ELR (cell line): Measurements from ENCODE around the gene SACS.
A peak's percentile ranks its signal among the peaks of the same experiment; 100 is the strongest.
"Not testable (repeated sequence)": the region's sequence is repeated elsewhere in the genome, so short reads cannot be mapped to it uniquely, and the experiment has no call there.

Experiments
- DNase-seq: peaks from one replicate; pipeline ENCODE4 v3.0.0-alpha.2; 2015; ENCODE audit warnings: low read depth

SACS gene

DNA sequence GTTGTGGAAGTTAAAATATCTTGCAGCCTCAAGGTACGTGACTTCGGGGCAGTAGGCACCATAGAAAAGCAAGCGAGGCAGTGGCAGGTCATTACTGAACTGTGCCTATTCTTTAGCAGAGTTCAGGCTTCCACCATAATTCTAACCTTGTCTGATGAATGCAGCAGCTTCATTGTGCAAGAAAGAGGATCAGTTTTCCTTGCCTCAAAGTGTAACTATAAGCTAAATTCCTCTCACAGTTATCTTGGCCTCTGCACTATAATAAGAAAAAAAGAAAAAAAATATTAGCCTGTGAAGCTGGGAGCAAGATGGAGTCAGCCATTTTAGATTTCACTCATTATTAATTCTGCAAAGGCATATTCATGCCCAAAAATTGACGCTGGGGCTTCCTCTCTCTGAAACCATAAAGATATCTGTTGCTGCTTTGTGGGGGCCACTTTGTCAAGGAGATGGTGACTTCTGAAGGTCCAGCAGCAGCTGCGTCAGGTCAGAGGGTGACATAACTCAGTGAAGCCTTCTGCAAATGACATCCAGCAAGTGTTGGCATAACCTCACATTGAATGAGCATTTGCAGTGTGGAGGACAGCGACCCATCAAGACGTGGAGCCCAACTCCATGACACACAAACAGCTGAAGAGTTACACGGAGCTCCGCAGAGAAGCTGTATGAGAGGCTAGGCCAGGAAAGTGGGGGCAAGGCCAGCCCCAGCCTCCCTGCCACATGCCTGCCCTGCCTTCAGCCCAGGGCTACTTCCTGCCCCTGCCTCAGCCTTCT, 23.1 kb upstream of the SACS start:
- no peak for DNase-seq

DNA sequence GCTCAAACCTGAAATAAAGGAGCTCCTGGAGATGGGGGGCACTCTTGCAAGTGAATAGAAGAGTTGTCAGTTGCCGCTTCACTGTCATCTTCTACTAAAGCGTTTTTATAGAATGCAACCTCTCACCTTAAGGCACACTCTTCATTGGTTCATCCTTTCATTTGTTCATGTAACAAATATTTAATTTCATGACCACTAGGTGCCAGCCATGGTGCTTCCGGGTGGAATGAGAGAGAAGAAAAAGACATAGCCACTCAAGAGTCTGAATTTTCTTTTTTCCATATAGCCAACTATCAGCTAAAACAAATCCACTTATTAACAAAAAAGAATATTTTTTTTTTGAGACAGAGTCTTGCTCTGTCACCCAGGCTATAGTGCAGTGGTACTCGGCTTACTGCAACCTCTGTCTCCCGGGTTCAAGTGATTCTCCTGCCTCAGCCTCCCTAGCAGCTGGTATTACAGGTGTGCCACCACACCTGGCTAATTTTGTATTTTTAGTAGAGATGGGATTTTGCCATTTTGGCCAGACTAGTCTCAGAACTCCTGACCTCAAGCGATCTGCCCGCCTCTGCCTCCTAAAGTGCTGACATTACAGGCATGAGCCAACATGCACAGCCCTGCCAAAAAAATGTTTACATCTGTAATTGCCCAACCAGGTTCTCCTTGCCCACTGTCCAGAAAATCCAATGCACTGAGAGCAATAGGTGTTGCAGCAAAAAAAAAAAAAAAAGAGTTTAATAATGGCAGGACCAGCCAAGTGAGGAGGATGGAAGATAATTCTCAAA, 22.1 kb upstream of the SACS start:
- DNase-seq, result peak; percentile 15

DNA sequence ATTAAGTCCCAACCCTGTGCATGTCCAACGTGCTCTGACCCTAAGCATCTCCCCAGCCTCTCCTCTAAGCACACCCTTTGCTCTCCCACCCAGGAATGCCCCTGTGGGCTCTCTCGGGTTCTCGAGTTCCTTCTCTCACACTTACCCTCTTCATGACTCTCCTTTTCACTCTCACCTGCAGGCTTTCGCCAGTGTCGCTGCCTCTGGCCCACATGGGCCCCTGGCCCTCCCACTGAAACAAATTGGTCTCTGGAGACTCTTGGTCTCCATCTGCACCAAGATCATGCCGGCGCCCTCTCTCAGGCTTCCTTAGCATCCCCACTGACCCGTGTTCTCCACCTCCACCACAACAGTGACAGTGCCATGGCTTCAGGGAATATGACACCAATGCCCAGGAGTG, 19.6 kb upstream of the SACS start:
- no peak for DNase-seq

DNA sequence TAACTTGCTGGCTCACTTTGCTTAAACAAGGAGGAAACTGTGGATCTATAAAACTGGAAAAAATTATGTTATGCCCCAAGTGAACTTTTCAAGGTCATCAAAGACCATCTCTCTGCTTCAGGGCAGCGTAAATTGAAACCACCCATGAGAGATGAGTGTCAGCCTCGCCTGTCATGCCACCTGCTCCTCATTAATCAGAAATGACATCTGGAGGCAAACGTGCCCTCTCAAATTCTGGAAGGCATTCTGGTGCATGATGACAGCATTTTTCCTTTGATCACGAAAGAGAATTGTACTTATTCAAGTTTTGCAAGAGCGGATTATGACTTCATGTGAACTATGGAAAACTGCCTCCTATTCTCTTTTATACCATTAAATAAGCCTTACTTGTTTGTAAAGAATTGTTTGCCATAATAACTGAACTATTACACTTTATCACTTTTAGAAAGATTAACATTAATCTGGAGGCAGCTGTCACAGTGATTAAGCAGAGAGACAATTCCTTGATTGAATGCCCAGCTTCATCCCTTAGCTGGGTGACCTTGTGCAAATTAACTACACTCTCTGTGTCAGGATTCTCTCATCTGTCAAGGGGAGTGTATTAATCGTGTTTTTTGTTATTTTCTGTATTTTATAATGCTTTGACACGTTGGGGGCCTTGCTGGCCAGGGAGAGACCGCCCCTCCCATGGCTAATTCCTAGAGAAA, 17.0 kb upstream of the SACS start:
- DNase-seq, result no peak

DNA sequence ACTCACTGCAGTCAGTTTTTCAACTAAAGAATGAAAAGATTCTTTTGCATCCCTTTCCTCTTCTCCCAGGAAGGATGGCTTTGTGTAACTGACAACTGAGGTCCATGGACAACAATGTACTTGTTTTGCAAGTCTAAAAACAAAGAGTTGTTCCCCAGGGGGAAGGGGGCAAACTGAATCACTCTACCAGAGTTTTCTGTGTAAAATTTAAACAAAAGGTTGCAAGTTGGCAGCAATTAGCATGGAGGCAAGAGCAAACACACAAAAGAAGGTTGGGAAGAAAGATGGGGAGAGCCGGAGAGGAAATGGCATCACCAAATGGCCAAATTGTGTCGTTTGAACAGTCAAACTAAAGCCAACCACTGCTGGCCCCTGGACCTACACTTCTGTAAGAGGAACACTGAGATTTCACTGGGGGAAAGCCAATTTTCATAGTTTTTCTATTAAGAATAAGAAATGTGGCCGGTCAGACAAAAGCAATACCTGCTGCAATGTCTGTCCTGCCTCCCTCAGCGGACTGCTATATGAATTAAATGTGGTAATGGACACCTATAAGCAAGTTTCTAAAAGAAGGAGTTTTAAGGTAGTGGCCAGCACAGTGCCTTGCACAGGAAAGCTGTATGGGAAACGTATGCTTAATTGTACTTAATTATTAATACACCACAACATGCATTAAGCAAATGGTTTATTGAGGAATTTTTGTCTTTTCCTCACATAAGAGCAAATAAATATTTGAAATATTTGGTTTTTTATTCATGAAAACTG, 16.1 kb upstream of the SACS start:
- no peak for DNase-seq

DNA sequence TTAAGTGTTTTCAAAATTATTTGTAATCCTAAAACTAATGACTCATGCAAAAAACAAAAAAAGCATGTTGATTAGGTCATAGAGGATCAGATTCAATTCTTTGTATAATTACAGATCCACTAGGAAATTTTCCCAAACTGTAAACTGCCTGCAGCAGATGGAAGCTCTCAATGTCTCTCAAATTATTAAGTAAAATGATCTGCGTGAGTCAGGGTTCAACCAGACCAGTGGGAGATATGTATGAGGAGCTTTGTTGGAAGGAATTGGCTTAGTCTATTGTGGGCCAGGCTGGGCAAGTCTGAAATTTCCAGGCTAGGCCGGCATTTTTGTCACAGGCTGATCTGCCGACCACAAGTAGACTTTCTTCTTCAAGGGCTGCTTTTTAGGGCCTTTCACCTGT, 14.4 kb upstream of the SACS start:
- no peak for DNase-seq

DNA sequence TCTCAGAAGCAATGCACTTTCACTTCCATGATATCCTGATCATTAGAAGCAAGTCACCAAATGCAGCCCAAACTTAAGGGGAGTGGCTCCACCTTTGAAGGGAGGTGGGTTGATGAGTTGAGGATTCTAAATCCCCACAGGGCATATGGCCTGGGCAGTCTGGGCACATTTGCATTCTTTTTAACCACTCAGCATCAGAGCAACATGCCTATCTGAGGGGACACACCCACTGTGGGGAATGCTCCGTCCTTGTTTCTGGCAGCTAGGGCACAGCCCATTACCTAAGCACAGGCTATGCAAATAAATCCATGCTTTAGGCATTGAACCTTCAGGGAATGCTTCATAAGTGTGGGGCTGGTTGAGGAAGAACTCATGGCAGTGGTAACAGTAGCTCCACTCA, 12.3 kb upstream of the SACS start:
- DNase-seq, result no peak

DNA sequence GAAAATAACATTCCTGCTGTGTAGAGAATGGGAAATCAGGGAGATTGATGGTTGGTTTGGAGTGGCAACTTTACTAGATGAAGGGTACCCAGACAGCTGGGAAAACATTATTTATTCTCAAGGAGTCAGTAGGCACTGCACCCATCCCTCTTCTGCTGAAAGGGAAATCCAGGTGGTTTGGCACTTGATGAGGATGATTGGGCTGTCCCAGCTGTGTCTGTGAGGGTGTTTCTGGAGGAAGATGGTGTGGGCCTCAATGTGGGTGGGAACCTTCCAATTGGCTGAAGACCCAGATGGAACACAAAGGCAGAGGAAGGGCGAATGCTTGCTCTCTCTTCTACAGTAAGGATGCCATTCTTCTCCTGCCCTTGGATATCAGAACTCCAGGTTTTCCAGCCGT, 10.4 kb upstream of the SACS start:
- no peak for DNase-seq

DNA sequence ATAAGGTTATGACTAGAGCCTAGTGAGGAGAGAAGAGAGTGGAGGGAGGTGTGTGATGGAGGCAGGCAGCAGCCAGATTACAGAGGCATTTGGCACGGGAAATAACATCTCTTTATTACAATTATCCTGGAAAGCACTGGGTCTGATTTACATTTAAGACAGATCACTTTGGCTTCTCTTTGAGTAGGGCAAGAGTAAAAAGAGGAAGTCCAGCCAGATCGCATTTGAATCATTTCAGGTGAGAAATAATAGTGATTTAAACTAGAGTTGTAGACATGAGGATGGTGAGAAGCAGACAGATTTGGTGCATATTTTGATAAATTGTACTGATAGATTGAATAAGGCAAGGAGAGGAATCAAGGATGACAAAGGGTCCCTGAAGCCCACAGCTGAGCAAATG, 9.6 kb upstream of the SACS start:
- DNase-seq, result no peak

DNA sequence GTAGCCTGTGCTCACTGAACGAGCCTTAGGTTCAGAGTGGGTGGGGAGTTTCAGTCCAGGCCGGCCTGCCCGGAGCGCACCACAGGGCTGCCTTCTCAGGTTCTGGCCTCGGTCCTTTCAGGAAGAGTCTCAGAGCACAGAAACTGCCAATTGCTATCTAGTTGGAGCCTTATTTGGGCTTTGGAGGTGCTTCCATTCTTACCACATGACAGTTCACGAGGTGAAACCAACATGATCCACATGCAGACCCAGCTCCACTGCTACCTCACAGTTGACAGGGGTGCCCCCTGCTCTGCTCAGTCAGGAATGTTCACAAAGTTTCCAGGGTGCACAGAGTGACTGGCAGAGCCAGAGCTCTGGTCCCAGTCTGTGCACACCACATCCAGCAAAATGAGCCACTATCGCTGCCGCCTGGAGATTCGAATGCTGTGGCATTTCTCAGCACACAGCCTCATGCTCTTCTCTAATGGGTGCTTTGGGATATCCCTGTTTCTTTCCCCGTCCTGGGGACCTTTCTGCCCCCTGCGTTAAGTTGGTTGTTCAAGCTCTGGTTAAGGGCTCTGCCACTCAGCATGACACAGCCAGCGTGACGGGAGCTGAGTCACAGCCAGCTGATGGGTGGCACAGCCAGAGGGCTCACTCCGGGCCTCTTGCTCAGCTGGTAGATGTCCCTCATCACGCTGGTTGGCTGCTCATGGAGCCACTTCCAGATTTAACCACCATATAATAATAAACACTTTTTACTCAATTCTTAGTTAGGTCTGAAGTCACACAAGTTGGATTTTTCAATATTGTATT, 7.5 kb upstream of the SACS start:
- DNase-seq, result peak; percentile 49

DNA sequence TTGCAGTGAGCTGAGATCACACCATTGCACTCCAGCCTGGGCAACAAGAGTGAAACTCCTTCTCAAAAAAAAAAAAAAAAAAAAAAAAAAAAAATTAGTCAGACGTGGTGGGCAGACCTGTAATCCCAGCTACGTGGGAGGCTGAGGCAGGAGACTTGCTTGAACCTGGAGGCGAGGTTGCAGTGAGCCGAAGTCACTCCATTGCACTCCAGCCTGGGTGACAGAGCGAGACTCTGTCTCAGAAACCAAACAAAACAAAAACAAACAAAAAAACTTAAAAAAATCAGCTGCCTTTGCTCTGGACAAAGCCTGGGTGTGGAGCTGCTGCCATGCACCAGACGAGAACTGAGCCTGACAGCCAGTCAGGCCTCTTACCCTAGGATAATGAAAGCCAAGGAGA, 6.8 kb upstream of the SACS start:
- not testable (repeated sequence) for DNase-seq

DNA sequence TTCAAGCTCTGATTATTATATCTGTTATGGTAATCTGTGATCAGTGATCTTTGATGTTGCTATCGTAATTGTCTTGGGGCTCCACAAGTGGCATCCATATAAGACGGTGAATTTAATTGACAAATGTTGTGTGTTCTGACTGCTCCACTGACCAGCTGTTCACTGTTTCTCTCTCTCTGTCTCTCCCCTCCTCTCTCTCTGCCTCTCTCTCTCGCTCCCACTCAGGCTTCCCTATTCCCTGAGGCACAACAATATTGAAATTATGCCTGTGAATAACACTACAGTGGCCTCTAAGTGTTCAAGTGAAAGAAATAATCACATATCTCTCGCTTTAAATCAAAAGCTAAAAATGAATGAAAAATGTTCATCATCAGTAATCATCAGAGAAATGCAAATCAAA, 4.4 kb upstream of the SACS start:
- DNase-seq, result no peak

DNA sequence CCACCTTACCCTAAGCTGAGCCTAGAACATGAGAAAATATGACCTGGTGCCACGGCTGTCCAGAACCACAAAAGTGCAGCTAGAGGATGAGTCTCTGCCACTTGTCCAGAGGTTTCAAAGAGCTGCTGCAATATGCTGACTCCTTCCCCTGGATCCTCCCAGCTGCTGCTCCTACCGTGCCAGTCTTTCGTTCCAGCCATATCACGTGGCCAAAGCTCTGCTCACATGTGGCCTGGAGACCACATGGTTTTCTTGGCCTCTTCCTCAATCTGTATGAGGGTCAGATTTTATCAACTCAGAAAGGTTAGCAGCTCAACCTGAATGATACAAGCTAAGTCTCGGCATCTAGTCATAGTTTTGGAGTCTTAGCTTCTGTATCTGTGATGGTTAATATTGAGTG, 3.2 kb upstream of the SACS start:
- DNase-seq, result no peak

DNA sequence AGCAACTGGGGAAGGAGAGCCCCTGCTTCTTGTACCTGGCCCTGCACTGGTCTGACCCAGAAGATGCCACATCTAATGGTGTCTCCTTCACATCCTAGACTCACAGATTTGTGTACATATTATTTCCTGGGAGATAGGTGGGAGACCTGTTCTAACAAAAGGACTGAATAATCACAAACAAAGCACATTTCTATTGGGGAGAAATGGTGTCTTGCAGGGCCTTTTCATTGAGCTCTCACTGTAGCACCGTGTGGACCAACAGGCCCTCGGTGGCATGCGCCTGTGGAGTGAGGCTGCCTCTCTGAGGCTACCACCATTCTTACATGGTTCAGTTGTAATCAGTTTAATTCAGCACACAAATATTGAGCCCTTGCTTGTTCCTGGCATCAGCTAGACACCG, 989 bp upstream of the SACS start:
- no peak for DNase-seq

DNA sequence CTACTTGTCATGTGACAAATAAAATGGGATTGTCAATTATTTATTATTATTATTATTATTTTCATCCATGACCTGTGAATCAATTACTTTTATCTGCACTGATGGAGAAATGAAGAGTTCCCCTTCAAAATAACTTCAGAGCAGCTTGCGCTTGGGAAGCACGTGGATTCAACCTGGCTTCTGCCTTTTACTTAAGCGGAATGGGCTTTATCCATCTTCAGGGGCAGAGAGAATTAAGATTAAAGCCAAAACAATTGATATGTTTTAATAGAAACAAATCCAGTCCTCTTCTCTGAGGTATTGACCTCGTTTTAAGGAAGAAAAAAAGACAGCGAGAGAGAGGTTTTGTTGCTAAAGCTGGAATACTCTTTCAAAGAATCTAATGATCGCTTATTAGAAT, 876 bp downstream of the SACS start:
- no peak for DNase-seq

DNA sequence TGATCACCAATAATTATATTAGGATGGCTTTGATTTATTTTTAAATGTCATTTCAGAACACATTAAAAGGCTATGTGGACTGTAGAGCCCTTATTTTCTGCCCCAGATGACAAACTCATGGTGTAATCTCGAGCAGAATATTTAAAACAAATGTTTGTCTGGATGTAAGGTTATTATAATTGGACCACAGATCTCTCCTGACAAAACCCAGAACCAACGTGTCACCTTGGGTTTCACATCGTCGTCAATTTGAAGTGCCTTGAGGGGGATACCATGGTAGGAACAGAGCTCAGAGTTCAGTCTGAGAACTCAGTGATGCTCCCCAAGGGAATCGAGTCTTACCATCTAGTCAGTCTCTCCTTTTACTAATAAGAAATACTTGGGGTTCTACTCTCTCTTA, 2.8 kb downstream of the SACS start:
- no peak for DNase-seq

DNA sequence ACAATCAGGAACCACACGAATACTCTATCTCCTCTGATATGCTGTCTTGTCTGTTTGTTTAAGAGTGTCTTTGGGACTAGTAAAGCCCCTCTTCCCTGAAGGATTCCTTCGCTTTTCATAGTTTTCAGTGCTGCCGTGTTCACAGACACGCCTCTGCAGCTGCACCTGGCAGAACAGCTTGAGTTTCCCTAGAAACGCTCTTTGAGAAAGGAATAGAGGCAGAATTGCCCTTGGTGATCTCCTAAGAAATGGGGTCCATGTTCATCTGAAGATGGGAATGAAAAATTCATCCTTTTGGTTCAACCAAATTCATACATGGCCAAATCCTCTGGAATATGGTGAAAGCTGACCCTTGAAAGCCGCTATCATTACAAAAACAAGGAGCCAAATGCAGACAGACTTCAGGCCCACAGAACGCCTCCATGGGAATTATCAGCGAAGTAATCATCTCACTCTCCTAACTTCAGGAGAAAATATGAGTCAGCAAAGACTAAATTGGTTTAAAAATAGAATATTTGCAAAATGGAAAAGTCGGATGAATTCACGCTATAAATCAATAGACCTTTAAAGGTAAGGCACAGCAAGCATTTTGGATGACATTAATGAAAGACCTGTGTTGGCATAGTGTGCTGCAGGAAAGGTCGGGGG, 5.5 kb downstream of the SACS start:
- peak; percentile 14 for DNase-seq

DNA sequence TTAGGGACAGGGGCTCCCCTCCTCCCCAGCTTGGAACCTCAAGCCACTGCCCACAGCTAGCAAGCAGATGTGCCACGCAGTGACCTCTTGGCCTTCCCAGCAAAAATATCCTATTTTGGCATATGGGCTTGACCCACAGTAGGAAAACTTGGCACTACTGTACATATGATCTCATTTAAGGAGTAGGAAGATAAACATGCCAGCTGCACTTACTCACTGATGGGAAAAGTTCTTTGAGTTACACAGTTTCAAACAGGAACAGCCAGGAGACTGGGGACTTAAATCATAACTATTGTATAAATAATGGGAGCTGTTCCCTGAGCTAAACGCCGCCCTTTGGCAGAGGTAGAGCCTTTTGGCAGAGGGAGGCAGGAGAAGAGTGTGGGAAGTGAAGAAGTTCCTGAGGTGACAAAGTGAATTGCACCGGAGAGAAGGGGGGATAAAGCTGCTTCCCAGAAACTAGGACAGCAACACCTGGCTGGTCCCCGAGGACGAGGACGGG, 6.1 kb downstream of the SACS start:
- DNase-seq, result peak; percentile 86

DNA sequence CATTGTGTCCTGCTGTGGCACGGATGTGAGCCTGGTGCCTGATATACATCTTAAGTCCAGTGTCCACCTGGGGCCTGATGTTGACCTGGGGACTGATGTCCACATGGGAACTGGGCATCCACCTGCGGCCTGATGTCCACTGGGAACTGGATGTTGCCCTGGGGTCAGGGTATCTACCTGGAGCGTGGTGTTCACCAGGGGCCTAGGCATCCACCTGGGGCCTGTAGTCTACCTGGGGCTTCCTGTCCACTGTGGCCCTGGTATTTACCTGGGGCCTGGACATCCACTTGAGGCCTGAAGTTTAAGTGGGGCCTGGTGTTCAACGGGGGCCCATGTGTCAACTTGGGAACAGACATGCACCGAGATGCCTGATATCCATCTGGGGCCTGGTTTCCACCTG, 11.9 kb downstream of the SACS start:
- DNase-seq, result no peak

DNA sequence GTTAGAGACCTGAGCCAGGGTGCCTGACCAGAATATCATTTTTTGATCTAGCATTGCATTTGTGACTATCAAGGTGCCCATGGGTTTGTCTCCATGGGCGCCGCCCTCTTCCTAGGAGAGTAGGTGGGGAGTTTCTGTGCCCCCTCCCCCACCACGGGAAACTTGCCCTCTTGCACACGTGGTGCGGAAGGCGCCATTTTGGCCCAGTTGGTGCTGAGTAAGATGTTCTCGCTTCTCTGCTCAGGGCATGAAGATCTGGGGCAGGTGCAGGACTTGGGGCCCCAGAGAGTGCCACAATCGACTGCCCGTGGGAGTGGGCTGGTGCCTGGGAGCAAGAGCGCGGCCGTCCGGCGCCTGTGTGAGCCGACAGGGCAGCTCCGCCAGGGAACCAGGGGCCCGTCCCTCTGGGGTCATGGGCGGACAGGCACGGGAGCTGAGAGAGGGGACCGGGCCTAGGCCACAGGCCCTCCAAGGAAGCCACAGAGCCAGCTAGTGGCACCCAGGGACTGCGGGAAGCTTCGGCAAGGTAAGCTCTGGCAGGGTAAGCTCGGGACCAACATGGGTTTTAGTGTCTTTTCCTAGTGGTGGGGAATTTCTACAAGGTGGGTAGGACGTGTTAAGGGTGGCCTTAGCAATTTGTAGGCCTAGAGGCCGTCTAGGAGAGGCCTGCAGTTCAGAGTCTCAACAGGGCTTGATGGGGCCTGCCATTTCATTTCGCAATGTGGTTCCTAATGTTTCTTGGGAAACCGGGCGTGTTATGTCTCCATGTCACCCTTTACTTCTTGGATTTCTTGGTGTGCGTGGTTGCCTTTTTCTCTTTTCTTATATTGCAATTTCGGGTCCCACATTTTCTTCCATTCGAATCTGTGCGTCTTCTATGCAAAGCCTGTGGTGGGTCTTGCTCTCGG, 14.5 kb downstream of the SACS start:
- DNase-seq, result no peak
